Liver (tissue), 9 donors: ENCODE results near the gene VSTM2L. TPM values are rescaled to one million over a fixed set of nuclear protein-coding genes. Genes with fewer than 3 reads are reported as not detected.

Experiments
- DNase-seq: peaks from one replicate; pipeline ENCODE4 v3.0.0-alpha.2; 2017; ENCODE audit warnings: low spot score
- H3K27ac ChIP-seq, 2 donors: one replicate each; pipeline ENCODE4 v1.7.0; 2013; ENCODE audit warnings: inconsistent platforms in 2 of 2, low read length in 2 of 2, control low read depth in 1 of 2, low read depth in 1 of 2, mild to moderate bottlenecking in 1 of 2
- H3K27me3 ChIP-seq, 4 donors: one replicate each; pipeline versions ENCODE4 v1.6.1 to v1.7.0; 2013; ENCODE audit warnings: low read length in 3 of 4, inconsistent platforms in 1 of 4, mild to moderate bottlenecking in 1 of 4, moderate library complexity in 1 of 4; ENCODE audit not compliant: control insufficient read depth in 4 of 4, insufficient read depth in 4 of 4
- H3K36me3 ChIP-seq, 4 donors: one replicate each; pipeline versions ENCODE4 v1.6.1 to v1.7.0; 2013; ENCODE audit warnings: low read length in 3 of 4, mild to moderate bottlenecking in 3 of 4, low read depth in 1 of 4, moderate library complexity in 1 of 4; ENCODE audit not compliant: control insufficient read depth in 4 of 4, insufficient read depth in 3 of 4
- H3K4me1 ChIP-seq, 4 donors: one replicate each; pipeline versions ENCODE4 v1.6.1 to v1.7.0; 2013; ENCODE audit warnings: low read length in 3 of 4, mild to moderate bottlenecking in 3 of 4, moderate library complexity in 1 of 4; ENCODE audit not compliant: control insufficient read depth in 4 of 4, insufficient read depth in 4 of 4
- H3K4me3 ChIP-seq, 3 donors: one replicate each; pipeline versions ENCODE4 v1.6.1 to v1.7.0; 2013; ENCODE audit warnings: low read length in 3 of 3, control low read depth in 1 of 3, low read depth in 1 of 3, mild to moderate bottlenecking in 1 of 3
- H3K9ac ChIP-seq, 2 donors: one replicate each; pipeline ENCODE4 v1.7.0; 2013; ENCODE audit warnings: low read length in 2 of 2, mild to moderate bottlenecking in 2 of 2, moderate library complexity in 2 of 2, control low read depth in 1 of 2, low read depth in 1 of 2
- H3K9me3 ChIP-seq, 4 donors: one replicate each; pipeline versions ENCODE4 v1.6.1 to v1.7.0; 2013; ENCODE audit warnings: low read length in 3 of 4; ENCODE audit not compliant: control insufficient read depth in 4 of 4
- ATF3 ChIP-seq: IDR thresholded peaks from 2 replicates; pipeline ENCODE4 v1.6.1; 2016; ENCODE audit warnings: antibody characterized with exemption
- CTCF ChIP-seq: fragments of 150-350 bp; IDR thresholded peaks from 2 replicates; pipeline ENCODE4 v1.5.1; 2017; ENCODE audit warnings: improper control_type of control experiment, low read depth, low read length; ENCODE audit not compliant: missing input control
- FOXA1 ChIP-seq: IDR thresholded peaks from 2 replicates; pipeline ENCODE4 v1.6.1; 2016; ENCODE audit warnings: antibody characterized with exemption
- FOXA2 ChIP-seq: IDR thresholded peaks from 2 replicates; pipeline ENCODE4 v1.6.1; 2016; ENCODE audit warnings: antibody characterized with exemption
- HNF4A ChIP-seq, 2 donors: conservative IDR thresholded peaks; 2 replicates each; pipeline ENCODE4 v1.6.1; 2016; ENCODE audit warnings: antibody characterized with exemption in 2 of 2, mild to moderate bottlenecking in 2 of 2
- HNF4G ChIP-seq: IDR thresholded peaks from 2 replicates; pipeline ENCODE4 v1.6.1; 2016; ENCODE audit warnings: antibody characterized with exemption
- JUND ChIP-seq, 2 donors: IDR thresholded peaks; 2 replicates each; pipeline ENCODE4 v1.6.1; 2016; ENCODE audit warnings: antibody characterized with exemption in 2 of 2
- MAX ChIP-seq: IDR thresholded peaks from 2 replicates; pipeline ENCODE4 v1.6.1; 2016; ENCODE audit warnings: antibody characterized with exemption
- REST ChIP-seq: IDR thresholded peaks from 2 replicates; pipeline ENCODE4 v1.6.1; 2016; ENCODE audit warnings: antibody characterized with exemption, mild to moderate bottlenecking
- SP1 ChIP-seq: IDR thresholded peaks from 2 replicates; pipeline ENCODE4 v1.6.1; 2018; ENCODE audit warnings: antibody characterized with exemption, mild to moderate bottlenecking
- YY1 ChIP-seq: IDR thresholded peaks from 2 replicates; pipeline ENCODE4 v1.6.1; 2016; ENCODE audit warnings: antibody characterized with exemption, mild to moderate bottlenecking
- ZBTB33 ChIP-seq: IDR thresholded peaks from 2 replicates; pipeline ENCODE4 v1.6.1; 2016; ENCODE audit warnings: antibody characterized with exemption
- WGBS: extraction: QIAGEN DNeasy Blood & Tissue Kit; methylation state at CpG from one replicate; pipeline ENCODE4 v1.1.7; 2013; 5-methylcytosine and 5-hydroxymethylcytosine counted together
- polyA plus RNA-seq, 2 donors: library from polyadenylated mRNA; stranded (reverse) in 1 of 2; unstranded in 1 of 2; fragments of 200-250 nt in 1 of 2; fragments of >200 nt in 1 of 2; fragmentation: Nextera tagmentation in 1 of 2; extraction: Ambion mirVana in 1 of 2; gene quantifications; one replicate each; pipeline versions ENCODE4 v1.2.1 to v1.2.3, GENCODE V29; 2013 to 2015
- total RNA-seq, 2 donors: library from RNA; depleted of rRNA; stranded (reverse); fragments of >200 nt; gene quantifications; one replicate each; pipeline ENCODE4 v1.2.3, GENCODE V29; 2014
- donor health status: healthy.
- donor health status: healthy.
- donor health status: healthy.
- donor health status: healthy.
- donor health status: healthy.

Gene VSTM2L
- total and polyA plus RNA-seq, 4 donors, result 0.31 to 0.79 (median 0.56) TPM

- no peak overlapping the region for H3K27ac ChIP-seq
- H3K9ac ChIP-seq, result no peak overlapping the region
- H3K4me3 ChIP-seq, result no peak overlapping the region
- H3K9me3 ChIP-seq, result no peaks in the 10 kb centered on the region
- DNase-seq, result no peak
- H3K36me3 ChIP-seq, result no peaks in the 10 kb centered on the region
- H3K4me1 ChIP-seq, result peaks cover 0 to 13% (median 9%) of the 10 kb centered on the region in 4 donors
- H3K27me3 ChIP-seq, result no peaks in the 10 kb centered on the region
- no peak for TF ChIP-seq SP1
- TF ChIP-seq FOXA1, result no peak
- no peak for TF ChIP-seq CTCF
- no peak for TF ChIP-seq YY1
- TF ChIP-seq HNF4G, result no peak
- TF ChIP-seq MAX, result no peak
- WGBS, result 87% methylated on average over 16 of the region's 16 CpGs
These were observed 19.8 kb upstream of the VSTM2L start for GRCh38 chr20:37882961-37883712.

- Histone ChIP-seq H3K9me3 (no peaks in the 10 kb centered on the region), H3K36me3 (no peaks in the 10 kb centered on the region), H3K4me1 (peaks cover 0 to 13% (median 9%) of the 10 kb centered on the region in 4 donors), H3K4me3 (no peak overlapping the region), H3K9ac (no peak overlapping the region), H3K27ac (no peak overlapping the region), H3K27me3 (no peaks in the 10 kb centered on the region)
- TF ChIP-seq JUND (IDR thresholded peaks at IDR 0.05), result no peak
- TF ChIP-seq SP1, result no peak
- no peak for TF ChIP-seq FOXA1
- no peak for DNase-seq
- WGBS, result 97% methylated on average over 8 of the region's 8 CpGs
These were observed 17.9 kb upstream of the VSTM2L start for GRCh38 chr20:37885042-37885441.

GRCh38 chr20:37885593-37886503 is 17.1 kb upstream of the VSTM2L start:
- no peak for DNase-seq
- Histone ChIP-seq H3K9me3 (no peaks in the 10 kb centered on the region), H3K4me1 (peaks cover 0 to 13% (median 9%) of the 10 kb centered on the region in 4 donors), H3K27me3 (no peaks in the 10 kb centered on the region), H3K36me3 (no peaks in the 10 kb centered on the region), H3K27ac (no peak overlapping the region), H3K4me3 (no peak overlapping the region), H3K9ac (no peak overlapping the region)
- TF ChIP-seq FOXA2, result no peak
- no peak for TF ChIP-seq JUND (IDR thresholded peaks at IDR 0.05)
- no peak for TF ChIP-seq ATF3
- no peak for TF ChIP-seq MAX
- TF ChIP-seq HNF4A (conservative IDR thresholded peaks at IDR 0.05), result no peak
- no peak for TF ChIP-seq ZBTB33
- no peak for TF ChIP-seq REST
- 56% methylated on average over 32 of the region's 32 CpGs for WGBS
